GM19395 (cell line): ENCODE results near the gene TTC39B.
"Not testable (repeated sequence)": the region's sequence is repeated elsewhere in the genome, so short reads cannot be mapped to it uniquely, and the experiment has no call there.

Experiments used
- ATAC-seq: cut with Tn5 transposase; IDR thresholded peaks from one replicate; pipeline ENCODE4 v1.9.1; 2021; ENCODE audit warnings: mild to moderate bottlenecking, moderate library complexity; ENCODE audit not compliant: unreplicated experiment

The TTC39B gene

GRCh38 chr9:15306757-15307522 is at the start of gene TTC39B:
TTC39B (minus strand) TSS chr9:15307216; CDS start chr9:15307125, 91 bp downstream.
- peak; percentile 90 for ATAC-seq

GRCh38 chr9:15355669-15356068 is 48.7 kb upstream of the TTC39B start:
- ATAC-seq: no peak

GRCh38 chr9:15354713-15355112 is 47.7 kb upstream of the TTC39B start:
- ATAC-seq: no peak

- ATAC-seq: no peak
These were observed 46.9 kb upstream of the TTC39B start for GRCh38 chr9:15353892-15354291.

- no peak for ATAC-seq
These were observed 45.3 kb upstream of the TTC39B start for GRCh38 chr9:15352306-15352705.

- ATAC-seq: no peak
These were observed 43.1 kb upstream of the TTC39B start for GRCh38 chr9:15349892-15350761.

- ATAC-seq: no peak
These were observed 39.8 kb upstream of the TTC39B start for GRCh38 chr9:15346837-15347236.

- no peak for ATAC-seq
These were observed 37.2 kb upstream of the TTC39B start for GRCh38 chr9:15344191-15344590.

- no peak for ATAC-seq
These were observed 26.4 kb upstream of the TTC39B start for GRCh38 chr9:15333376-15333881.

- no peak for ATAC-seq
These were observed 25.9 kb upstream of the TTC39B start for GRCh38 chr9:15332939-15333338.

GRCh38 chr9:15329539-15330109 is 22.6 kb upstream of the TTC39B start:
- ATAC-seq: no peak

GRCh38 chr9:15328946-15329345 is 21.9 kb upstream of the TTC39B start:
- no peak for ATAC-seq

- not testable (repeated sequence) for ATAC-seq
These were observed 15.7 kb upstream of the TTC39B start for GRCh38 chr9:15322695-15323094.

- not testable (repeated sequence) for ATAC-seq
These were observed 12.6 kb upstream of the TTC39B start for GRCh38 chr9:15319661-15320060.

GRCh38 chr9:15317836-15318235 is 10.8 kb upstream of the TTC39B start:
- no peak for ATAC-seq

GRCh38 chr9:15311607-15312006 is 4.6 kb upstream of the TTC39B start:
- ATAC-seq: no peak

- no peak for ATAC-seq
These were observed 3.3 kb upstream of the TTC39B start for GRCh38 chr9:15310107-15310850.

- no peak for ATAC-seq
These were observed 1.5 kb upstream of the TTC39B start for GRCh38 chr9:15308511-15308910.

GRCh38 chr9:15307523-15307841 is 466 bp upstream of the TTC39B start:
- ATAC-seq: peak; percentile 38

GRCh38 chr9:15306068-15306756 is 804 bp downstream of the TTC39B start:
- ATAC-seq: no peak
